Non-pigmented ciliary epithelial cell (primary cell): ENCODE results near the gene KCNIP2.

Experiments used
- DNase-seq: peaks from one replicate; pipeline ENCODE4 v3.0.0-alpha.2; 2010; ENCODE audit warnings: low read depth

KCNIP2 gene

GRCh38 chr10:101782811-101783735 lies 60.5 kb downstream of the KCNIP2 start, which contains the start of gene NPM3:
TSS of gene NPM3 (minus strand) at chr10:101783446. CDS start at chr10:101783390, 56 bp downstream.
- DNase-seq: no peak

GRCh38 chr10:101781984-101782810 lies 61.4 kb downstream of the KCNIP2 start:
- no peak for DNase-seq

GRCh38 chr10:101781655-101781983 lies 62.0 kb downstream of the KCNIP2 start:
- DNase-seq: no peak

- no peak for DNase-seq
Observed at GRCh38 chr10:101780818-101781654, 62.6 kb downstream of the KCNIP2 start.

- no peak for DNase-seq
Observed at GRCh38 chr10:101780187-101780817, 63.3 kb downstream of the KCNIP2 start.

GRCh38 chr10:101779544-101780186 lies 63.9 kb downstream of the KCNIP2 start:
- DNase-seq: no peak

GRCh38 chr10:101778781-101779543 lies 64.6 kb downstream of the KCNIP2 start:
- DNase-seq: no peak

- no peak for DNase-seq
Observed at GRCh38 chr10:101778151-101778780, 65.3 kb downstream of the KCNIP2 start.

GRCh38 chr10:101777619-101778145 lies 65.9 kb downstream of the KCNIP2 start:
- no peak for DNase-seq

GRCh38 chr10:101776161-101776817 lies 67.3 kb downstream of the KCNIP2 start:
- no peak for DNase-seq
